GM23248 (cell line): ENCODE results near the gene PKIB. TPM values are rescaled to one million over a fixed set of nuclear protein-coding genes. Genes with fewer than 3 reads are reported as not detected.

Experiments
- DNase-seq: peaks from one replicate; pipeline ENCODE4 v3.0.0-alpha.2; 2015
- H2AFZ ChIP-seq: fragments of 200-600 bp; sonication (generic); 2 replicates; pipeline ENCODE4 v1.6.1; 2016; ENCODE audit warnings: antibody characterized with exemption
- H3F3A ChIP-seq: fragments of 200-600 bp; sonication (generic); 2 replicates; pipeline ENCODE4 v1.6.1; 2016; ENCODE audit warnings: mild to moderate bottlenecking, antibody characterized with exemption, mixed run types; ENCODE audit not compliant: insufficient read depth
- H3K27ac ChIP-seq: fragments of 200-600 bp; sonication (generic); 2 replicates; pipeline ENCODE4 v1.5.1; 2016; ENCODE audit warnings: mild to moderate bottlenecking
- H3K27me3 ChIP-seq: fragments of 200-600 bp; sonication (generic); replicated peaks from 2 replicates; pipeline ENCODE4 v1.6.1; 2016; ENCODE audit warnings: mild to moderate bottlenecking; ENCODE audit not compliant: insufficient read depth
- H3K36me3 ChIP-seq: fragments of 200-600 bp; sonication (generic); 2 replicates; pipeline ENCODE4 v1.6.1; 2016; ENCODE audit warnings: low read depth, mild to moderate bottlenecking
- H3K4me1 ChIP-seq: fragments of 200-600 bp; sonication (generic); 2 replicates; pipeline ENCODE4 v1.6.1; 2016; ENCODE audit warnings: mild to moderate bottlenecking; ENCODE audit not compliant: insufficient read depth
- H3K4me2 ChIP-seq: fragments of 200-600 bp; sonication (generic); one replicate; pipeline ENCODE4 v1.6.1; 2016; ENCODE audit warnings: mild to moderate bottlenecking; ENCODE audit not compliant: unreplicated experiment
- H3K4me3 ChIP-seq: fragments of 200-600 bp; sonication (generic); 2 replicates; pipeline ENCODE4 v1.5.1; 2016; ENCODE audit warnings: mild to moderate bottlenecking
- H3K79me2 ChIP-seq: fragments of 200-600 bp; sonication (generic); 2 replicates; pipeline ENCODE4 v1.6.1; 2016; ENCODE audit warnings: mild to moderate bottlenecking; ENCODE audit not compliant: insufficient read depth
- H3K9ac ChIP-seq: fragments of 200-600 bp; sonication (generic); 2 replicates; pipeline ENCODE4 v1.6.1; 2016; ENCODE audit warnings: mild to moderate bottlenecking
- H3K9me2 ChIP-seq: fragments of 200-600 bp; sonication (generic); 2 replicates; pipeline ENCODE4 v1.6.1; 2016; ENCODE audit warnings: mixed run types, mild to moderate bottlenecking, moderate library complexity; ENCODE audit not compliant: insufficient read depth
- H3K9me3 ChIP-seq: fragments of 200-600 bp; sonication (generic); one replicate; pipeline ENCODE4 v1.6.1; 2017; ENCODE audit warnings: low read depth
- H4K20me1 ChIP-seq: fragments of 200-600 bp; sonication (generic); 2 replicates; pipeline ENCODE4 v1.6.0; 2016; ENCODE audit not compliant: insufficient read depth
- EZH2 ChIP-seq: fragments of 200-600 bp; sonication (generic); IDR thresholded peaks from 2 replicates; pipeline ENCODE4 v1.6.1; 2018; ENCODE audit warnings: antibody characterized with exemption, mild to moderate bottlenecking; ENCODE audit not compliant: insufficient read depth, poor library complexity, severe bottlenecking
- EZH2phosphoT487 ChIP-seq: fragments of 200-600 bp; sonication (generic); IDR thresholded peaks from 2 replicates; pipeline ENCODE4 v1.6.1; 2018; ENCODE audit warnings: antibody characterized with exemption, moderate library complexity, mild to moderate bottlenecking, low read depth; ENCODE audit not compliant: insufficient read depth
- WGBS, 2 experiments: methylation state at CpG; one replicate each; pipeline ENCODE4 v1.1.6; 2015 to 2017; ENCODE audit warnings: low lambda C conversion rate in 2 of 2, low coverage in 1 of 2; ENCODE audit errors: missing lambda C conversion rate in 2 of 2; 5-methylcytosine and 5-hydroxymethylcytosine counted together
- in situ Hi-C: fragments of 300-500 bp; cut with MboI; formaldehyde crosslinking; loops from 2 replicates; pipeline ENCODE4 v1.15.0; 2020
- polyA plus RNA-seq: library from polyadenylated mRNA; unstranded; fragments of >200 nt; fragmentation: Nextera tagmentation; extraction: Ambion mirVana; gene quantifications from 2 replicates; pipeline ENCODE4 v1.2.1, GENCODE V29; 2016
- total RNA-seq: library from RNA; depleted of rRNA; stranded (reverse); fragments of >200 nt; shearing (Covaris generic); gene quantifications from 2 replicates; pipeline ENCODE4 v1.2.3, GENCODE V29; 2014

PKIB gene
- total and polyA plus RNA-seq, 2 experiments from 2014 or later = 0.40 TPM; not detected in 1

DNA sequence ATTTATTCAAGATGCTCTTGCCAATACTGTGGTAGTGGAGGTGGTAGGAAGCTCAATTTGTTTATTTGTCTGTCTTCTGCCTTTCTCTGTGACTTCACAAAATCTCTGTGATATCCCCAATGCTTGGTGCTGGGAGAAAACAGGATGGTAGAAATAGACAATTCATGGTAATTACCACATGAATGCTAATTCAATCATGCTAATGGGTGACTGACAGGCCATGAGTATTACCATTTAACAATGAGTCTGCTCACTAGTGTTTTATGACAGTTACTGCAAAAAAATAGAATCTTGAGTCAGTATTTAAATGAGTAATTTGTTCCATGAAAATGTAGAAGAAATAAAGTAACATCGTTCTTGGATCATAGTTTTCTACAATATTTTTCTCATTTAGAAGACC lies 117.0 kb downstream of the PKIB start:
- no peaks in the 10 kb centered on the region for H3K9me3 ChIP-seq
- DNase-seq = no peak
- 4 to 5% methylated on average over 1 of the region's 1 CpG for WGBS, 2 experiments
- no peak overlapping the region for H3K9ac ChIP-seq
- no peak overlapping the region for H3K4me2 ChIP-seq
- no peak overlapping the region for H3K27ac ChIP-seq
- in situ Hi-C loops = loop anchor here (10.0 kb wide), 1 partner anchor 108 kb away; no protein-coding TSS in a partner anchor
- no peaks in the 10 kb centered on the region for H3F3A ChIP-seq
- H3K4me1 ChIP-seq = no peaks in the 10 kb centered on the region
- H3K36me3 ChIP-seq = no peaks in the 10 kb centered on the region
- no peak overlapping the region for H3K4me3 ChIP-seq
- TF ChIP-seq EZH2 (no peak), EZH2phosphoT487 (no peak)
- H3K9me2 ChIP-seq = no peaks in the 10 kb centered on the region
- H3K79me2 ChIP-seq = no peaks in the 10 kb centered on the region
- H3K27me3 ChIP-seq = 0 out of 2 replicates have a peak, but pooled peaks cover under 1% of the 10 kb centered on the region
- no peak overlapping the region for H2AFZ ChIP-seq
- no peaks in the 10 kb centered on the region for H4K20me1 ChIP-seq

DNA sequence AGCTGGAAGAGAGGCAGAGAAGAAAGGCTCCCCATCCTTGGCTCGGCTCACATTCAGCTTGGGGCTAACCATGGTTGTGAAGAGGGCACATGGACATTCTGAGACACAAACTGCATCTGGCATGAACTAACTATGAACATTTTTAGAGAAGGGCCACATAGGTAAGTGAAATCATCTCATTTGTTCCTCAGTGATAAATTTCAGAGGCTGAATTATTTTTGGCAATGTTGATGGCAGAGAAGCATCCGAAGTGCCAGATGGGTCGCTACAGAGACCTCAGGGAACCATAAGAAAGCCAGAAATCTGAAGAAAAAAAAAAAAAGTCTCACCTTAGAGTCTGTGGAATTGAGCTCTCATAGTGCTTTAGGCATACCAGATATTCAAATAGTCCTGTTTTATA lies 120.1 kb downstream of the PKIB start:
- in situ Hi-C loops = no loop called here
- no peak overlapping the region for H2AFZ ChIP-seq
- H3K9ac ChIP-seq = no peak overlapping the region
- no peak for DNase-seq
- WGBS, 2 experiments = 50 to 56% methylated on average over 3 of the region's 3 CpGs
- no peaks in the 10 kb centered on the region for H3K9me2 ChIP-seq
- TF ChIP-seq EZH2 = no peak
- no peaks in the 10 kb centered on the region for H4K20me1 ChIP-seq
- no peaks in the 10 kb centered on the region for H3F3A ChIP-seq
- no peaks in the 10 kb centered on the region for H3K9me3 ChIP-seq
- H3K27ac ChIP-seq = no peak overlapping the region
- no peak overlapping the region for H3K4me2 ChIP-seq
- H3K36me3 ChIP-seq = no peaks in the 10 kb centered on the region
- H3K79me2 ChIP-seq = no peaks in the 10 kb centered on the region
- peaks cover 21% of the 10 kb centered on the region; the same call in 1 of the 2 replicates for H3K27me3 ChIP-seq
- no peaks in the 10 kb centered on the region for H3K4me1 ChIP-seq
- H3K4me3 ChIP-seq = no peak overlapping the region

DNA sequence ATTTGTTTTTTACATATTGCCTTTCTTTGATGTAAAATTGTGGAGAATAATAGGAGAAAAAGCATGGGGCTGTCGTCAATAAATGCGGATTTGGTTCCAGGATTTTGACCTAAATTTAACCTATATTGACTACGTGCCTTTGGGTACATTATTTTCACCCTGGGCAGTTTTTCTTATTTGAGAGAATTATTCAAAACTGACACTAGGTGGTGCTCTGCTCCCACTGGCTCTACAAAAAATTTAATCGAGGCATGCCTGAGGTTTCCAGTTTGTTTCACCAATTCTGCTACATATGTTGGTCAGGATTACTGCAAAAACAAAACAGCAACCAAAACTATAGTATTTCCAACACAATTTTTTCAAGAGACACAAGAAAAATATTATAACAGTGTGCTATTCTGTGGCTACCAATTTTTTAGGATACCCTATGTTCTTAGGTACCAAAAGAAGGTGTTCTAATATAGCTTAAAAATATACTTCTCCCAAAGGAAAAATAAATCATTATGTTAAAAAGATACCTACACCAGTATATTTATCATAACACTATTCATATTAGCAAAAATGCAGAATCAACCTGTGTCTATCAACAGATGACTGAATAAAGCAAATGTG lies 120.7 kb downstream of the PKIB start:
- H3K79me2 ChIP-seq = no peaks in the 10 kb centered on the region
- no peak overlapping the region for H3K27ac ChIP-seq
- DNase-seq = peak; percentile 60
- H3K9me3 ChIP-seq = no peaks in the 10 kb centered on the region
- in situ Hi-C loops = no loop called here
- no peaks in the 10 kb centered on the region for H3K9me2 ChIP-seq
- no peak overlapping the region for H3K4me3 ChIP-seq
- 1 to 3% methylated on average over 4 of the region's 4 CpGs for WGBS, 2 experiments
- no peak for TF ChIP-seq EZH2phosphoT487
- TF ChIP-seq EZH2 = no peak
- H2AFZ ChIP-seq = no peak overlapping the region
- H3K9ac ChIP-seq = no peak overlapping the region
- no peaks in the 10 kb centered on the region for H3F3A ChIP-seq
- H3K4me1 ChIP-seq = no peaks in the 10 kb centered on the region
- no peaks in the 10 kb centered on the region for H4K20me1 ChIP-seq
- H3K36me3 ChIP-seq = no peaks in the 10 kb centered on the region
- no peak overlapping the region for H3K4me2 ChIP-seq
- peaks cover 24% of the 10 kb centered on the region; the same call in 1 of the 2 replicates for H3K27me3 ChIP-seq

GRCh38 chr6:122733259-122733658 lies 123.1 kb downstream of the PKIB start:
- Histone ChIP-seq H3F3A (no peaks in the 10 kb centered on the region), H3K4me1 (no peaks in the 10 kb centered on the region), H3K36me3 (no peaks in the 10 kb centered on the region), H2AFZ (no peak overlapping the region), H3K4me2 (no peak overlapping the region), H3K27me3 (peaks cover 24% of the 10 kb centered on the region; the same call in 1 of the 2 replicates), H3K9ac (no peak overlapping the region), H4K20me1 (no peaks in the 10 kb centered on the region), H3K79me2 (no peaks in the 10 kb centered on the region), H3K9me3 (no peaks in the 10 kb centered on the region), H3K9me2 (no peaks in the 10 kb centered on the region), H3K4me3 (no peak overlapping the region), H3K27ac (no peak overlapping the region)
- TF ChIP-seq EZH2phosphoT487 (no peak), EZH2 (no peak)
- WGBS, 2 experiments = 86 to 87% methylated on average over 4 of the region's 4 CpGs
- DNase-seq = no peak
- in situ Hi-C loops = no loop called here
